GM18870 (cell line): ENCODE data around the gene MAGI2.

Experiments used
- ATAC-seq: cut with Tn5 transposase; IDR thresholded peaks from one replicate; pipeline ENCODE4 v1.9.1; 2021; ENCODE audit warnings: moderate library complexity; ENCODE audit not compliant: unreplicated experiment

MAGI2 gene

DNA sequence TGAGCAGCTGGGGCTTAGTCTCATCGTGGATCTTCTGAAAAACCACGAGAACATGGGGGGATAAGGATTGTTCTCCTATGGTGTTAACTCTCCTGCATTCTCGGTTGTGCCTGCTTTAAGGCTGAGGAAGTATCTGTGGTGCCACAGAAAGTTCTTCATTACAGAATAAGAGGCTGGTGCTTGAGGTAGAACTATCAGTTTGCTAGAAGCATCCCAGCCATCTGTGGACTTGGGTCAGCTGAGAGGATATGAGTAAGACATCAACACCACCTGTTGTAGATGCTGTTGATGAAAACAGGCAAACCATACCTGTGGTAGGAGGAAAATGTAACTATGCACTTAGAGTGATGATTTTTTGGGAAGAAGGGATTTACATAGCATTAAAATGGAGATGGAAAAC lies 1238.3 kb downstream of the MAGI2 start:
- no peak for ATAC-seq

DNA sequence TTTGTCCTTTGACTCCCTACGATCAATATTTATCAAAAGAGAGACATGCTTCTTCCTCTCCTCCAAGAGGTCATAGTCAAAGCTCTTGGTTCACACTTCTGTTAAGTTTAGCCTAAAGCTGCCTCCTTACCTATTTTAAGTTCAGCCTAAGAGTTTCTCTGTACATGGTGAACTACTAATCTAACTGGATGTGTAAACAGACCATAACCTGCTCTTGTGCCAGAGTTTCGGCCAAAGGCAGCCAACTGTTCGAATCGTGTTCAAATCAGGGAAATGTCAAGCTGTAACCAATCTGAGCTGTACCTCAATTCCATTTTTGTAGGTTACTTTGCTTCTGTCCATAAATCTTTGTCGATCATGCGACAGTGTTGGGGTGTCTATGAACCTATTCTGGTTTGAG lies 1240.1 kb downstream of the MAGI2 start:
- ATAC-seq, result no peak

DNA sequence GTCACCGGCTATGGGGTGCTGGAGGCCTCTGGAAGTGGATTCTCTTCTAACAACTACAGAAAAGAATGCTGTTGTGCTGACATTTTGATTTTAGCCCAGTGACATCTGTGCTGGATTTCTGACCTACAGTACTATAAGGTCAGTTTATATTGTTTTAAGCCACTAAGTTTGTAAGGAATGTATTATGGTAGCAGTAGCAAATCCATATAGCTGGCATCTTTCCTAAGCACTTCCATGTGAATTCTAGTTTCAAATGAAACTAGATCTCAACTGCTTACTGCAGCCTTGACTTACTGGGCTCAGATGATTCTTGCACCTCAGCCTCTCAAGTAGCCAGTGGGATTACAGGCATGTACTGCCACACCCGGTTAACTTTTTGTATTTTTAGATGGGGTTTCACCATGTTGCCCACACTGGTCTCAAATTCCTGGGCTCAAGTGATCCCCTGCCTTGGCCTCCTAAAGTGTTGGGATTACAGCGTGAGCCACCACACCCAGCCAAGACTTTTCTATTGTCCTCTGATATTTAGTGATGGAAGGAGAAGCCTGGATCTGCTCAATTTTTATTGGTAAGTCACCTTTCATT lies 1240.9 kb downstream of the MAGI2 start:
- no peak for ATAC-seq

DNA sequence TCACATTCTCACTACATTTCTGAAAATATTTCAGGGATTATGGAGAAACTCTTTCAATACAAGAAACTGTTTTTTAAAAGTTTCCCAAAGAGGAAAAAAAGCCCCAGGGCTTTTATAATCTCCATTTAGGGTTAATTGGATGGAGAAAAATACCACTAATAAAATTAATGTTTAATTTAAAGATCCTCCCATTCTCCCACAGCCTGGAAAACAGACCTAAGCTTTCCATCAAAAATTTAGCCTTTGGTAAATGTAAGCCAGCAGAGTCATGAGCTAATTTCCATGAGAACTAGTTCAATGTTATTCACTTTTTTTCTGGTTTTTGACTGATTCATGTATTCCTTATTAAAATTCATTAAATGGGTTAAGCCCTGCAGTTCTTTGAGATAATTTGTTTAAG lies 1246.2 kb downstream of the MAGI2 start:
- ATAC-seq, result no peak

DNA sequence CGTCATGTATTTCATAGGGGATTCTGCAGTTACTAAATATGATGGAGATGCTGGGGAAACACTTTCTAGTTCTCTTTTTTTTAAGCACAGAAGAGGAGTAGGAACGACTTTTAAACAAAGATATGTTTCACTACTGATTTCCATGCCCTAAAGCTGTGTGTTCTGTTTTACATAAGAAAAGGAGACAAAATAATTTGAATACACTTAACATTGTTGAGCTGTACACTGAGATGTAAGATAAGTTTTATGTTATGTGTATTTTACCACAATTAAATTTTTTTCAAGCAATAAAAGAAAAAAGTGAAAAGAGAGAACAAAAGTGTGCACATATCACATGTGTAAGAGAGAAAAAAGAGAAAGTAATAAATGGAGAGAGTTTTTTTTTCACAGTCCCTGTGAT lies 1246.7 kb downstream of the MAGI2 start:
- no peak for ATAC-seq

DNA sequence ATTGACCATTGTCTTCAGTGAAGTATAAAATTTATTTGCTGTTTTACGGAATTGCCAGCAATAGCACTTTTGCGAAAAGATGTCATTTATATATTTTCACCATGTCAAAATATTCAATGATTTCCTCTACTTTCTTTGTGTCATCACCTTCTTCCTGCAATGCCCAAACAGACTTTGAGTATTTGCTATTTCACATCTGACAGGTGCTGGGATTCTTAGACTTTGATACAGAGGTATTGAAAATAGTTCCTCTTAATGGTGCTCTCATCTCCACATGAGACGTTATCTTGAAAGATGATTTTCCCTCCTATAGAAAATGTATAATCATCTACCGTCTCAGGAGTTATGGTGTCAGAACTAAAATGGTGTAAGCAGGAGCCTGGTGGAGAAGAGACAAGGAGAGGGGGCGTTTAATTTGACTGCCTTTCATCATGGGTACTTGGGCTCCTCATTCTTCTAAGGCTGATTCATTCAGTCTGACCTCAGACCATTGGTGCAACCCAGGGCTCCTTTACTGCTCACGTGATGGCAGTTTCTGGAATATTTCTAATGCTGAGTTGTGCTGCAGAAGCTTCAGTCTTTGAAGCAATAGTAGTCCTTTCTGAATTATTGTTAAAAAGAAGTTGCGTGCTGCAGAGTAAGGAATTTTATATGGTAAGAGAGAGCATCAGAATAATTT lies 1250.3 kb downstream of the MAGI2 start:
- no peak for ATAC-seq

DNA sequence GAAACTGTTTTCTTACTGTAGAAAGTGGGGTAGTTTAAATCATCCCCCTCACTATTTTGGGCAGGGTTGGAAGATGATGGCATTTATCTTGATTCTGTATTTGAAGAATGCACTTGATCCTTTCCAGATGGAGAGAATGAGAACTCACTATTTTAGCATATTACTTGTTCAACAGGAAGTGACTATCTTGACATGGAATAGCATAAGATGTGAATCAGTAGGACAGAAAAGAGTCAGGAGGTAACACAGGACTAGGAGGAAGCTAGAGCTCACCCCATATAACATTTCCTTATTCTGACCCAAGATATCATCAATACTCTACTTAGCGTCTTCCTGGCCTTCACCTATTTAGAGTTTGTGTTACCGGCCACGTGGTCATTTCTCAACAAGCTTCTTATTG lies 1254.7 kb downstream of the MAGI2 start:
- ATAC-seq, result no peak

DNA sequence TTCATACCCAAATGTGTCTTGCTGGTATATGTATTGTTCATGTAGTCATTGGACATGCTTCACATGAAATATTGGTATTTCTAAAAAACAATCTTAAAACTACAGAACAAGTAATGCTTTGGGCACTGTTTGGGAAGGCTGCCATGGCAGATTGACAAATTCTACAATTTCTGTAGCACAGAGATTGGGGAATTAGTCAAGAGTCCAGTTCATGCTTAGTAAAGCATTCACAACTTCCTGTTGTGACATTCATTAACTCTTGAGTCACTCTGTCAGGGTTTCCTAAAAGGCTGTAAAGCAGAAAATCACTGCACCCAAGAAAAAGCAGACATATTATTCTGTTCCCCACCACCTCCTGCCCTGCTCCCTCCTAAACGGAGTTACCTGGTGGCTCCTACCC lies 1256.0 kb downstream of the MAGI2 start:
- peak; percentile 68 for ATAC-seq

DNA sequence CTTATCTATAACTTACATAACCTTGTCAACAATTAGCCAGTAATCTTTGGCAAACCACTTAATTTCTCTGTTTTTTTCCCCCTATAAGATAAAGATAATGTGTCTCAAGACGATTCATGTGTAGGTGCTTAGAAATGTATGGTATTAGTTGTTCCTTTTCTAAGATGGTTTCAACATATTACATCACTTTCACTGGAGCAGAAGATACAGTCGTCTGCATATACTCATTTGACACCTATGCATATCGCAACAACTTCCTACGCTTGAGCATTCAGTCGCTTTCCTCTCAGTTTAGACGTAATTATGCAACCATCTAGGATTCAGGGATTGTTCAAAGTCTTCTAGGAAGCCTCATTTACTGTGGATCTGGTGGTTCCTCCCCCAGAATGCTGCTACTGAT lies 1258.2 kb downstream of the MAGI2 start:
- no peak for ATAC-seq

DNA sequence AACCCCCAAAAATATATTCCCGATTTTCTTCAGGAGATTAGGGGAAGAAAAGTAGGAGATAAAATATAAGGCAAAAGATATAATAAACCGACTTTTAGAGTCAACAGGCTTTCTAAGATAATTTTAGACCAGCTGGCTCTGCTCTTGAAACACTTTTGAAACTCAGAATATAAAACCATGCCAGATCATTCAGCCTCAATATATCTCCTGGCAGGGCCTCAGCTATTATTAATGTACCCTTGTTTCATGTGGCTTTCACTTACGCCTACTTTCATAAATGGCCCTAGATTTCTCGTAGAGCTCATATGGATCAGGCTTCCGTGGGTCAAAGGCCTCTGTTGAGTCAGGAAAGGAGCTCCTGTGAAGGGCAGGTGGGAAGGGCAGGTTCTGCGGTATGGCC lies 1258.9 kb downstream of the MAGI2 start:
- ATAC-seq, result no peak

DNA sequence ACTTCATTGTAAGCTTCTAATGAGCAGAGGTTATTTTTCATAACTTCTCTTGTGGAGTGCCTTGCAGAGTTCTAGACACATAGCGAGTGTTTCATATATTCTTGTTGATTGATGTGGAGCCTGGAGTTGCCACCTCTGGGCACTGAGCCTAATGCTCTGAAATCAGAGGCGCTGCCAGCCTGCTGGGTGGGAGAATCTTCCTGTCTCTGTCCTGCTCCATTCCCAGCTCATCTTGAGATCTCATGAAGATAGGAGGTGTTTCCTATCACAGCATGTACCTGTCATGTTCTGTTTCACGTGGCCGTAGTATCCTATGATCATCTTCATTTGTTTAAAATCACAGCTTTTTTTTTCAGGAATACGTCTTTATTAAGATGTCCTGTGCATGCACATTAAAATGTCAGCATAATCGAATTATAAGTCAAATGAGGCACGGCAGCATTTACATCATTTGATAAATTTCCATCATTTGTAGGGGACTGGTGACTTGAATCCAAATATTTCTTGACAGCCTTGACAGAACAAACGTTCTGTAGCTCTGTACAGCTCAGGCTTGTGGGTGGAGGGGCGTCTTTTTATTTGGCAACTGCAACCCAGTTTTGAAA lies 1261.9 kb downstream of the MAGI2 start:
- ATAC-seq, result no peak

DNA sequence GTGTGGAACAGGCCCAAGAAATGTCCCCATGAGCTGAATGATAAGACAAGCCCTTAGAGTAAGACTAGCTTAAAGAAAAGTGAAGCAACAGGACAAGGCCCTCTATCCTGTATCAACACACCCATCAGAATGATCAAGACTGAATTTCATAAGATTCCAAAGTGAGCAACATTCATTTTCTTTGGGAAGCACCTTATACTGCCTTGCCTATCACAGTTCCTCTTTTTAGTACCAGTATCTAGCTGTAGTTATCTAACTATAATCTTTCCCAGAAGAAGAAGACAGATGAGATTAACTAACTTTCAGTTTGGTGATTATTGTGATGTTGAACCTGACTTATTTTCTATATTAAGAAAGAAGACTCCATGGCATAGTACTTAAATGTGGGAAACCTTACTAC lies 1263.7 kb downstream of the MAGI2 start:
- no peak for ATAC-seq

DNA sequence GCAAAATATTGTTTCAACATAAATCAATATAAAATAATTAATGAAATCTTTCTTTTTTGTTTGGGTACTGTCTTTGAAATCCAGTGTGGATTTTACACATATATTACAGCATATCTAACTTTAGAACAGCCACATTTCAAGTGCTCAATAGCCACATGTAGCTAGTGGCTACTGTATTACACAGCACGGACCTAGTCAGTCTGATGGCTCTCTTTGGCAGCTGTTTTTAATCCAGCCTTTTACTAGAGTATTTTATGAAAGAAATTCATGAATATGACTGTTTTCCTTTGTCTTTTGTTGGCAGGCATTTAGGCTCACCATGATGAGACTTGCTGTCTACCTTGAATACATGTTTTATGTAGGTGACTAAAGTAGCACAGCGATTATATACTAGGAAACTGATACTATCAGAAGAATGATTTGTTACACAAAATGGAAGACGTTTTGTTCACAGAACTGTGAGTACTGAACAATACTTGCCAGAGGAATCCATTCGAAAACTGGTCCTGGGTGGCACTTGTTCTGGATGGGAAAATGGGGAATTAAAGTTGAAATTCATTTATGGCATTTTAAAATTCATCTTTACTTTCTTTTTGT lies 1268.2 kb downstream of the MAGI2 start:
- ATAC-seq, result no peak

DNA sequence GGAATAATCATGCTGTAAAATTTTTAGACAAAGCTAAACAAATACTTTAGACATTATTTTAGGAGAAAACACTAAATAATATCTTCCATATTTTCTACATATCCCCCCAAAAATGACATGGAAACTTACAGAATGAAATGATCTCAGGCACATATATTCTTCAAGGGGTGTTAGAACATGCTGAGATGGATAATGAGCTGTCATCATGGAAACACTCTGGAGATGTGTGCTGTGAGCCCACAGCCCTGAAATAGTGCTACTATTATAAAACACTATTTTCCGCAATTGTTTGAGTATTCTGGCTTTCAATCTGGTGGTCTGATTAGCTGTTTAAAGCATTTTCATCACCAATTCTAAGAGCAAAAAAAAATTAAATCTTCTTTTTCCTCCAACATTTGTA lies 1269.2 kb downstream of the MAGI2 start:
- no peak for ATAC-seq

DNA sequence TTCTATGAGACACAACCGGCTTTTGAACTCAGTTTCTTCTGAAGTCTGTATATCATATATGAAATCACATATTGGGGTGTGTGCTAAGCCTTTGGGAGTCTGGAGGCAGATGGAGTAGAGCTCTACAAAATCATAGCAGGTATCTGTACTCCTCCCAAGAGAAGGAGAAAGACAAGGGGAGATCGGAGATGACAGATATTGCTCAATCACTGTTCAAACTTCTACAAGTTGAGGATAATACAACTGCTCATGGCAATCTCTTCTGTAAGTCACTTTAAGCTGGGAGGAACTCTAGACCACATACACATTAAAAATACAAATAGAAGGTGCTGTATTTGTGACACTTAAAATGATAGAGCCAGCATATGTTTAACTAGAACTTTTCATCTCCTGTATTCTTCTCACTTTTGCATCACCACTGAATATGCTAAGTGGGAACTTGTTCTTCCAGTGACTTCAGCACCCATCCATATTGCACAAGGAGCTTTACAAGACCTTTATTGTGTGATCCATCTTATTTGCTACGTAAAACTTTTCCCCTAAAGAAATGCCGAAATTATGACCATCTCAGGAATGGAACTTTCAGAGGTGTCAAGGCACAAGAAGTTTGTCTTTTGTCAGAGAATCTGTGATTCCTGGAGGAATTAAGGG lies 1273.5 kb downstream of the MAGI2 start:
- ATAC-seq, result no peak

DNA sequence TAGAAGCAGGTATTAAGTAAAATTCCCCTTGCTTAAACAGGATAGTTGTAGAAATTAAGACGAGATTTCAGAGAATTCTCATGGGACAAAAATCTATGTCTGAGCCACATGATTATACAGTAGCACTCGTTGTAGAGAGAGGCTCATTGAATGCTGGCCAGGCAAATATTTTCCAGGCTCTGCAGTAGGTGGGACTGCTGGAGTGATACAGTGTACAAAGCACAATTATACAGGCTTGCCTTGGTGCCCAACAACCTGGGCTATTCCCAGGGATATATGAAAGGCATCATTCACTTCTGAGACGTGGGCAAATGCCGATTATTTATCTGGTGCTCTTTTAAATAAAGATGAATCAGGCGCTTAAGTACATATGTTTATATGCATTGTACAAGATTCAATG lies 1274.3 kb downstream of the MAGI2 start:
- ATAC-seq, result no peak

DNA sequence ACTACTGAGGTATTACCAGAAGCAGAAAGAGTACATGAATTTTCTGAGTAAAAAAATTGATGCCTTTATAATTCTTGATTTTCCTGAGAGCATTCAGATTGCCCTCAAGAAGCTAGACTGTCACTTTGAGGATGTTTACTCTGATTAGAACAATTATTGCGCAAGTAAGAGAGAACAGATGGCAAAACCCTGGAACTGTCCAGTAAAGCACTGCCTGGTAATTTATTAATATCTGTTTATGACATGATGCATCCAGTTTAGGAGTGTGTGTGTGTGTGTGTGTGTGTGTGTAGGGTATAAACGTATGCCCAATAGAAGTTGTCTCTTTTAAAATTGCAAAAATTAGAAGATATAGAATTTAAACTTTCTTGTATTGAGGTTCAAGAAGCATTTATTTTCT lies 1275.1 kb downstream of the MAGI2 start:
- no peak for ATAC-seq

DNA sequence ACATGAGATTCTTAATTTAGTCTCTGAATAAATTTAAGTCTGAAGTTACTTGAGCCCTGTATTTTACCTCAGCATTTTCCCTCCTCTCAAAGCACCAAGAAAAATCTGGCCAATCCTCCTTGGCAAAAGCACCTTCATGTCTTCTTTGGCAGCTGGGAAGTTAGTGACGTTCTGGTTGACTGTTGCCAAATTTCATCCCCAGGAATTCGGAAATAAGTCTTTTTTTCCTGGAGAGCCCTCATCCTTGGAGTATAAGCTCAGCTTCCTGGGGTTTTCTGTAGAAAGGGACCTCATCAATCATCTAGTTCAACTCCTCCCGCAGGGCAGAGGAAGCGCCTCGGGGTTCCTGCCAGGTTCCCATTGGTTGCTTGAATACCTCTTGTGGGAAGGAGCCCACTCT lies 1277.3 kb downstream of the MAGI2 start:
- no peak for ATAC-seq

DNA sequence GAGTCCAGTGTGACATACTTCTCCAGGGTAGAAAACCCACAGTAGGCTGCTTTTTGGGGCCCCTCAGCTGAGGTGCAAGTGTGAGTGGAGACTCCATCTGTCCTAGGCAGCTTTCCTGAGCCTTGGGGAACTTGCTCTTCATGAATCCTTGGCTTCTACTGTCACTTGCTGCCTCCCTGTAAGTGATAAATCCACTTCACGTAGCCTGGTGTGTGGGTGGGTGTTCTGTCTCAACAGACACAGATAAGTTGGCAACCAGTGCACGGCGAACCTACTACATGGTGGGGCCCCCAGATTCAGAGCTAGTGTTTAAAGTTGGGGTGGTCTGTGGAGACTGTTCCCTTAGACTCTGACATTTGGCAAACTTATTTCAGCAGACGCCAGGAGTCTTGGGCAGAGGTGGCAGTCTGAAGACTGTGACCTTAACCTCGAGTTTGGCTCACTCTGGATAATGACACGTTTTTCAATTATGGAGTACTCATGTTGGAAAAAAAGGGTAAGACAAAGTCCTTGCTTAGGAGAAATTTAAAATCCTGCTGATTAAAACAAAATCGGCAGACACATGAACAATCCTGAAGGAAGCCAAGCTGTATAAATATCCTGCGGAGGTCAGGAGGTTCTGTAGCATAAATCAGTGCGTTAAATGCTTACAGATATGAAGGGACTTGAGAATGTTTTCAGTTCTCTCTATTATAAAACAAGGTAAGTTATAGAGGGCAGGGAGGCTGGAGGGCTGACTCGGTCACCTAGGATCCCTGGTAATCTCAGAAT lies 1278.0 kb downstream of the MAGI2 start:
- ATAC-seq, result no peak

DNA sequence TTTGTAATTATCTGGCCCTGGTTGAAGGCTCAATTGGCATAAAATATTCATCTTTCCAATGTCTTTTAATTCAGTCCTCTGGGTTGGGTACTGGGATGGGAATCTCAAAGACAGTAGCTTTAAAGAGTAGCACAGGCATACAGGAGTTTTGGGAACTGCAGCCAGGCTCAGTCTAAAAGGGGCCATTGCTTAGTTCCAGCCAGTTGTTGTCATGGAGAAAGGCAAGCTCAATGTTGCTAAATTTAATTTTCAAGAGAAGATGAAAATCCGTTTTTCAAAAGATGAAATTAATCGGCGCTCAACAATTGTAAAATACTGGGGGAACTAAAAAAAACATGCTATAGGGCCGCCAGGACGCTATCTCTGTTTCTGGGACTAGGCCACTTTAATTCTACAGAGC lies 1279.8 kb downstream of the MAGI2 start:
- no peak for ATAC-seq

DNA sequence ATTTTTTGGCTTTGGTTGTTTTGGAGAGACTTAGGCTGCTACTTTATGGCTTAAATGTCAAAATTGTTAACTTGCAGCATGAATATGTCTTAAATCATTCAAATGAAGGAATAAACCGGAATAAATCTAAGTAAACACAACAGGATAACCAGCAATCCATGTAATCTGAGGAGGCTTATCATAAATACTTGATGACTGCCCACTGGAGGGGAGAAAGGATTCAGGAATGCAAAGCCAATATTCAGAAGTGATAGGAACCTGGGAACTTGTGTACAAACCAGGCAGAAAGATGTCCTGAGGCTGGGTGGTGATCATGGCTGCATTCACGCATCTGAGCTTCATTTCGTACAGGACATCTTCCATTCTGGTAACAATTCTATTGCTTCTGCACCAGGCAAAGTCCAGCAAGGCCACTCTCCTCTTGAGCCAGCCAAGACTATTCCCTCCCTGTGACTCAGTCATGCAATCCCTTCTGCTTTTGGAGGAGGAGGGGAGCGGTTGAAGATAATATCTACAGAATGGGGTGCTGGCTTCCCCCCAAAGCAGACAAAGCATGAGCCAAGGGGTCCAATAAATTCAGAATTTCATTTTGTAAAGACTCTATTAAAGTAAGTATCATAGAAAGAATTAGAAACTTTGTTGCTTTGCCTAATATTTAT lies 1280.4 kb downstream of the MAGI2 start:
- no peak for ATAC-seq
